GM13976 (cell line): ENCODE measurements around the gene HAUS3.

Experiments
- DNase-seq: peaks from one replicate; pipeline ENCODE4 v3.0.0; 2012; ENCODE audit warnings: low spot score
- in situ Hi-C: fragments of 300-500 bp; cut with MboI; formaldehyde crosslinking; loops from one replicate; pipeline ENCODE4 v1.12.0; 2022; ENCODE audit warnings: low sequenced_read_pairs, mixed read lengths, inconsistent platforms; ENCODE audit not compliant: unreplicated experiment
- TF ChIP-seq, protein P1 (sequence below): IDR thresholded peaks from 2 replicates; pipeline ENCODE4 v1.5.1; 2012; ENCODE audit warnings: borderline replicate concordance, mild to moderate bottlenecking; ENCODE audit not compliant: insufficient read depth; ENCODE audit errors: extremely low read depth, missing control alignments, control extremely low read depth

HAUS3 gene

DNA sequence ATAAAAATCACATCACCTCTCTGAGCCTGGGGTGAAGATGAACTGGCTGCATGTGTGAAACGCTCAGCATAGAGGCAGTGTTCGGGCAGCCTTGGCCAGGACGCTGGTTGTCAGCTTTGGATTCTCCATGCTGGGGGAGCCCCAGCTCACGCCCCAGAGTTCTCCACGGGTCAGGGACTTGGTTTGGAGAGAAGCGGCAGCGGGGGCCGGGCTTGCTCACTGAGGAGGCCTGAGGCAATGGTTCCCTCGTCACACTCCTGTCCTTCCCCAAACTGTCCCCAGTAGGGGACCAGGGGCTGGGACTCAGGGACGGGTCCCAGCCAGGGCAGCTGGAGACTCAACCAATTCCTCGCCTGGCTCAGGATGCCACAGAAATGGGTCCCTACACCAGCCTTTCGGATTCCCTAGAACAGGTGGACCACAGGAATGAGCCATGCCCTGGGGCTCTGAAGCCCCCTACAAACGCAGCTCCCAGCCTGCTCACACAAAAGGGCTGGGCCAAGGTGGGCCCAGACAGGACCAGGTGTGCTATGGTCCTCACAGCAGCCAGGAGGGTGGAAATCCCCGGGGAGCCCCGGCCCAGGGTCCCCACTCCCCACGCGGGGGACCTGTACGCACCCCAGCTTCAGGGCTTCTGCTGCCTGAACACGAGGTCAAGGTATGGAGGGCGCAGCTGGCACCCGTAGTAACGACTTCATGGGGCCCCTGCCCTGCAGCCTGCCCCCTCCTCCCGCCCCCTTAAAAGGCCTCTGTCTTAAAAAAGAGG lies 18.6 kb upstream of the HAUS3 start:
- no peak for DNase-seq
- in situ Hi-C loops: no loop called here
- TF ChIP-seq, protein P1, sequence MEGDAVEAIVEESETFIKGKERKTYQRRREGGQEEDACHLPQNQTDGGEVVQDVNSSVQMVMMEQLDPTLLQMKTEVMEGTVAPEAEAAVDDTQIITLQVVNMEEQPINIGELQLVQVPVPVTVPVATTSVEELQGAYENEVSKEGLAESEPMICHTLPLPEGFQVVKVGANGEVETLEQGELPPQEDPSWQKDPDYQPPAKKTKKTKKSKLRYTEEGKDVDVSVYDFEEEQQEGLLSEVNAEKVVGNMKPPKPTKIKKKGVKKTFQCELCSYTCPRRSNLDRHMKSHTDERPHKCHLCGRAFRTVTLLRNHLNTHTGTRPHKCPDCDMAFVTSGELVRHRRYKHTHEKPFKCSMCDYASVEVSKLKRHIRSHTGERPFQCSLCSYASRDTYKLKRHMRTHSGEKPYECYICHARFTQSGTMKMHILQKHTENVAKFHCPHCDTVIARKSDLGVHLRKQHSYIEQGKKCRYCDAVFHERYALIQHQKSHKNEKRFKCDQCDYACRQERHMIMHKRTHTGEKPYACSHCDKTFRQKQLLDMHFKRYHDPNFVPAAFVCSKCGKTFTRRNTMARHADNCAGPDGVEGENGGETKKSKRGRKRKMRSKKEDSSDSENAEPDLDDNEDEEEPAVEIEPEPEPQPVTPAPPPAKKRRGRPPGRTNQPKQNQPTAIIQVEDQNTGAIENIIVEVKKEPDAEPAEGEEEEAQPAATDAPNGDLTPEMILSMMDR: no peak

DNA sequence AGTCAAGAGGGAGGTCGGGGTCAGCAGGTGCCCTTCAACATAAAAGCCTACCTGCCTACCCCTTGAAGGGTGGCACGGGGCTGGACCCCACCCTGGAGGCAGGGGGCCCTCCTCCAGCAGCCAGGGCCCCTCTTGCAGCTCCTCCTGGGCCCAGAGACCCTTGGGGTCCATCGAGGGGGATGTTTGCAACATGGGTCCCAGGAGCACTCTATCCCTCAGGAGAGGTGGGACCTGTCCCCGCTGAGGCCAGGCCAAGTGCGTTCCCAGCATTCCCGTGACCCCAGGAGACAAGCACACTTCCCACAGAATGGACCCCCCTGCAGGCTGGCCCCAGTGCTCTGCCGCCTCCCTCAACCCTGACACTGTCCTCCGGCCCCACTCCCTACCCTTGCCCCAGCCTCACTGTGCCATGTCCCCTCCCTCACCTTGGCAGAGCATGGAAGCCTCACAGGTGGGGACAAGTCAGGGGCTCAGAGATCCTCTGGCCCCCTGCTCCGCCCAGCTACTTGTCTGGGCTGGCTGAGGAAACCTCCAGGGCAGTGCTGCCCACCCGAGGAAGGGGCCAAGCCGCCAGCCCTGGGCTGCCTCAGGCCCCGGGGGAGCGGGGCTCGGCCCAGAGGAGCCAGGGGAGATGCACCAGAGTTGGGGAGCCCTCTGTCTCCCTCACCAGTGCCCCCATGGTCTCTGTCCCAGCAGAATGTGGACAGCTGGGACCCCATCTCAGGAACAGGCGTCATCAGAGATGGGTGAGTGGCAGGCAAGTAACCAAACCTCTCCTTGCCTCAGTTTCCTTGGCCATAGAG lies 17.8 kb upstream of the HAUS3 start:
- in situ Hi-C loops: no loop called here
- TF ChIP-seq, protein P1: no peak
- no peak for DNase-seq

DNA sequence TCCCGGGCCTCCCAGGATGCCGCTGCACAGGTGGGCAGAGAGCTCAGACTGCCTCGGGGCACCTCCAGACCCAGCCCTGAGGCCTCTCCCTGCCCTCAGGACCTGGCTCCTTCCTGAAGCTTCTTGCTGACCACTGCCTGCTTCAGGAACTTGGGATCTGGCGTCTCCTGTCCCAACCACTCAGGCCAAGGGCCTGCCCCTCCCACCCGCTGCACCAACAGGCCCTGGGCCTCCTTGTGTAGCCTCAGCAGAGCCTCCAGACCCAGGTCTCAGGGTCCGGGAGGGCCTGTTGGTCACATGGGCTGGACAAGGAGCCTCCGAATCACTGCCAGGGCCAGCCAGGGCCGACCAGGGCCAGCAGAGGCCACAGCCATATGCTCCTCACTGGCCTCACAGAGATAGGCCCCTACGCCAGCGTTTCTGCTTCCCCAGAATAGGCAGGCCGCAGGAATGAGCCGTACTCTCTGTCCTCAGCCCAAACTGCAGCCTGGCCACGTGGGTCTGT lies 17.2 kb upstream of the HAUS3 start:
- in situ Hi-C loops: no loop called here
- no peak for DNase-seq
- TF ChIP-seq, protein P1: no peak

DNA sequence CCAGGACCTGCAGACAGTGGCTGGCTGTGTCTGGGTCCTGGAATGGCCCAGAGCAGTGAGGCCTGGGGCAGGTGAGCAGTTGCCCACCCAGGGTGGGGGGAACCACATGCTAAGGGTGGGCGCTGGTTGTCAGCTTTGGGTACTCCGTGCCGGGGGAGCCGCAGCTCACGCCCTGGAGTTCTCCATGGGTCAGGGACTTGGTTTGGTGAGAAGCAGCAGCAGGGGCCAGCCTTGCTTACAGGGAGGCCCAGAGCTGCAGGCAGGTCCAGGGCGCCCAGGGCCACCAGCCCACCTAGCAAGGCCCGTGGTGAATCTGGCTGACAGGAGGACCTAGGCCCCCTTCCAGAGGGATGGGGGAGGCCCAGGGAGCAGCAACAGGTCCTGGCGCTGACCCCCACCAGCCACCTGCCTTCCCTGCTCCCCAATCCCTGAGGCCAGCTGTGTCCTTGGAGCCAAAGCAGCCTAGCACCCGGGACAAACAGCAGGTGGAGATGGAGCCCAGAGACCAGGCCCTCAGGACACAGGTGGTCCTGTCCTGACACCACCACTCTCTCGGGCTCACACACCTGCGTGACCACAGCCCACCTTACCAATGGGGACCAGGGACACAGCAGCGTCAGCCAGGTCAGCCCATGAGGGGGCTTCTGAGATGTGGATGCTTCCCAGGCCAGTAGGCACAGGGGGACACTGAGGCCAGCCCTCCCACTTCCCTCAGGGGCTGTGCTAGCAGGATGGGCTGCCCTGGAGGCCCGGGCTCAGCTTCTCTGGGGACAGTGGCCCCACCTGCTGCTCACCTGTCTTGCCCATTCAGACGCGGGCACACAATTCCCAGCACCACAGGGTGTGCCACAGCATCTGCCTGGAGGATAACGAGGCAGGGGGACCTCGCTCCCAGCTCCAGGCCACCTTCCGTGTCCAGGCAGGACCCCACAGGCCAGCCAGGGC lies 16.4 kb upstream of the HAUS3 start:
- TF ChIP-seq, protein P1: no peak
- DNase-seq: no peak
- in situ Hi-C loops: no loop called here

DNA sequence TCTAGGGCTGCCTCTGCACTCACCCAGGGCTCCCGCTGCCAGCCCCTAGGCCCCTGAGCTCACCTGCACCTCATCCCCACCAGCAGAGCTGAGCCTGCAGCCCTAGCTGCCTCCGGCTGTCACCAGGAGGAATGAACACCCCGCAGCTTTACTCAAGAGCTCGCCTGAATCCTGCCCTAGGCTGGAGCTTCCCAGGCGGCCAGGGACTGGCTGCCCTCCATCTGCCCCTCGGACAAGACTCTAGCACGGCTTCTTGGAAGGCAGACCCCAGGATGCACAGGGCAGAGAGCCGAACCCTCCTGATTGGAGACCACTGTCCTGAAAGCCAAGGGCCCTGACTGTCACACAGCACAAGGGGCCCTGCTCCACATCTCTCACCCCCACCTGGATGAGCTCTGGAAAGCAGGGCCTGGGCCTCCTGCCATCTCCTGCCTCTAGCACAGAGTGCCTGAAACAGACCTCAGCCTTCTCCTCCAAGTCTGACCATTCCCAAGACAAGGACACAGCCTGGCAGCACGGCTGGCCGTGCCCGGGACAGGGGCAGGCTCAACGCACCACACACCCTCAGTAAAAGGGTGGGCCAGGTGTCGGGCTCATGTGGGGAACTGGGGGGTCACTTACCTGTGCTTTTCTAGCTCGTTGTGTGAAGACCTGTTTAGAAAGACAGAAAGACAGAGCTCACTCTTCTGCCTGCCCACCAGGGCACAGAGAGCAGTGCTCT lies 15.6 kb upstream of the HAUS3 start:
- in situ Hi-C loops: no loop called here
- TF ChIP-seq, protein P1: no peak

More for the DNA sequence above, 15.6 kb upstream of the HAUS3 start:
- no peak for DNase-seq
